Dermis microvascular lymphatic vessel endothelial cell (primary cell): Measurements from ENCODE around the gene DPPA2. TPM values are rescaled to one million over a fixed set of nuclear protein-coding genes. Genes with fewer than 3 reads are reported as not detected.

ENCODE experiments used
- DNase-seq, 2 donors: peaks; one replicate each; pipeline versions ENCODE4 v3.0.0 to v3.0.0-alpha.2; 2010; ENCODE audit warnings: low read depth in 2 of 2
- total RNA-seq: library from RNA; depleted of rRNA; stranded (reverse); fragments of >200 nt; gene quantifications from 2 replicates; pipeline ENCODE4 v1.2.1, GENCODE V29; 2014

DPPA2 gene
- total RNA-seq, 1 donor from 2014 or later = not detected

GRCh38 chr3:109325109-109325508 lies 8.8 kb upstream of the DPPA2 start:
- DNase-seq = no peak

DNA sequence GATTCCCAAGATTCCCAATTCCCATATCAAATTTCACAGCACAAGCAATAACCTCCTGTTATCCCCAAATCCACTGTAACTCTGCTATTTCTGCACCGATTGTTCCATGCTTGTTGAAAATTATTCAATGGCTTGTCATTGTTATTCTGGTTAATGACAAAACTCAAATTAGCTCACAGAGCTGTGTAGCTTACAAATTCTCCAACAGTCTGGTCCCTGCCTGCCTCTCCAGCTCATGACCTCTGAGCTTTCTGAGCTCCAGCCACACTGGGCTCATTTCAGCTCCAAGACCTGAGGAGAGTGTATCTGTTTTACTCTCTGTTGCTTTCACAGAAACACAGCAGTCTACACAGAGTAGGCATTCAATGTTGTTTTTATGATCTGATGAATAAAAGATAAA lies 3.3 kb downstream of the DPPA2 start:
- no peak for DNase-seq

GRCh38 chr3:109297496-109297895 lies 18.8 kb downstream of the DPPA2 start:
- DNase-seq = no peak

GRCh38 chr3:109284071-109284470 lies 32.2 kb downstream of the DPPA2 start:
- DNase-seq = no peak

DNA sequence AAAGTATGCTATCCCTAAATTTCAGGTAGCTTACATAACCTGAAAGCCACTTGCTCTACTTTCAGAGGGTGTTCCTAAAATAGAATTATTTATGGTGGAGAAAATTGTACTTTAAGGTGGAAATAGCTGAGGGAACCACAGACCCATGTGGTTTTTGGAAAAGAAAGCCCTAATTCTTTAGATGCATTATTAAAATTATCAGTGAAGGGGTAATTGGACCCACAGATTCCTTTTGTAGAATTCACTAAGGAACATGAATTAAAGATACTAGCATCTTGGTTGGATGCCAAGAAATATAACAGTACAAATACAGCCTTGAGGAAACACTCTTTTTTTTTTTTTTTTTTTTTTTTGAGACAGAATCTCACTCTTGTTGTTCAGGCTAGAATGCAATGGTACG lies 37.8 kb downstream of the DPPA2 start:
- DNase-seq = no peak

GRCh38 chr3:109278141-109278540 lies 38.2 kb downstream of the DPPA2 start:
- DNase-seq = no peak

- peak; percentile 17 to 45 for DNase-seq
Observed at GRCh38 chr3:109275702-109276293, 40.5 kb downstream of the DPPA2 start.

DNA sequence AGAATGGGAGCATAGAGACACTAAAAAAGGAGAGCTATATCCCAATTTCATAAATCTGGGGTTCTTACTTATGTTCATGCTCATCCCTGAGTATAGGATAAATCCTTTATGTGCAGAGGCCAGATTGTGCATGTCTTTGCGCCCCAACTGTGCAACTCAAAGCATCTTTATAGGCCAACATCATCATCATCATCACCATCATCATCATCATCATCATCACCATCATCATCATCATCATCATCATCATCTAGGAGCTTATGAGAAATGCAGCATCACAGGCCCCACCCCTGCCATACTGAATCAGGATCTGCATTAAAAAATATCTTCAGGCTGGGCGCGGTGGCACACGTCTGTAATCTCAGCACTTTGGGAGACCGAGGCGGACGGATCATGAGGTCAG lies 45.5 kb downstream of the DPPA2 start:
- DNase-seq = no peak

DNA sequence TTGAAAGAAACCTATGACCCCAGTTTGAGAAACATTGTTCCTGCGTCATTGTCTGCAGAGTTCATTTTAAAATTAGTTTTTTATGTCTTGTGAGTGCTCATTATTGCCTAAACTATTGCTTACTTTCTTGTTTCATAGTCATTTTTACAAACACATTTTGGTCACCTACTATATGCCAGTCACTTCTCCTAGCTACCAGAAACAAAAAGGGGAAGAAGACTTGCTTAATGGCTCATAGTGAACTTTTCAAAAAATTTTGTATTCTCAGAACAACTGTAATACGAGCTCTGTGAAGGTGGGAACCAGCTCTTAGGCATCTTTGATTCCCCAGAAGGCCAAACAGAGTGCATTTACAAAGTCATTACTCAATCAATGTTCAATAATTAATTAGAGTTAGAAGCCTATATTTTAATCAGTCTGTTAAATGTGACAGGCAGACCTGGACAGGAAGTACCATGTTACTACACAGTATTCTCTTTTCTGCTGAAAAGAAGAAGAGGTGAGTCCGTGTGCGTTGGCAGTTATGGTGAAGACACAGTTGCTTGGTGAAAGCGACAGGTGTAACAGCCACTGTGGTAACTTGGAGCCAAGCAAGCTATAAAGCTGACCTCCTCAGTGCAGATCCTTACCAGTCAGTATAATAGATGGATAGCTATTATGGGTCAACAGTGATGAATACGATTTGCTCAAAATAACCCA lies 46.6 kb downstream of the DPPA2 start:
- DNase-seq = no peak

- DNase-seq = no peak
Observed at GRCh38 chr3:109268181-109268580, 48.1 kb downstream of the DPPA2 start.

- peak in 1 of 2 donors; percentile 27 for DNase-seq
Observed at GRCh38 chr3:109265295-109265694, 51.0 kb downstream of the DPPA2 start.

GRCh38 chr3:109257269-109257668 lies 59.0 kb downstream of the DPPA2 start:
- peak; percentile 82 to 91 for DNase-seq

- no peak for DNase-seq
Observed at GRCh38 chr3:109254770-109255169, 61.5 kb downstream of the DPPA2 start.

DNA sequence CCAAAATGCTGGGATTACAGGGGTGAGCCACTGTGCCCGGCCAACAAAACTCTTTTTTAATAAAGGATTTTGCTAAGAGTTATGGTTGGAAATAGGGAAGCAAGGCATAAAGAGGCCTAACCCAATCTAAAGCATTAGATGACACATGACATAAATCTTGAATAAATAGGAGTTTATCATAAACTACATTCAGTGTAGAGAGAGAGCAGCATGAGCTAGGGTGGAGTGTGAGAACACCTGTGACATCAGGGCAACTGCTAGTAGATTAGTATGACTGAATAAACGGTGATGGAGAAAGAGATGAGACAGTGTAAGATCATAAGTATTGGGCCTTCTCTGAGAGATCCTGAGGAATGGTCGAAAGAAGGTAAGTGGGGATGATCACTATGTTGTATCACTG lies 63.7 kb downstream of the DPPA2 start:
- DNase-seq = no peak

Other genes starting within 250 kb of the DPPA2 start
- not detected in 2 replicates for gene MORC1, start 198.4 kb downstream of the DPPA2 start, total RNA-seq
- gene C3orf85, start 179.8 kb downstream of the DPPA2 start, total RNA-seq = not detected in 2 replicates
- not detected in 2 replicates for gene DPPA4, start 21.0 kb upstream of the DPPA2 start, total RNA-seq